GM19240 (cell line): ENCODE measurements around the gene ALG5.

Source experiments
- DNase-seq: peaks from one replicate; pipeline ENCODE4 v3.0.0; 2011; ENCODE audit warnings: low spot score; ENCODE audit not compliant: insufficient read length

Gene ALG5

GRCh38 chr13:36999054-36999714 is at the start of gene ALG5:
ALG5 (minus strand) TSS chr13:36999340; CDS start chr13:36999300, 40 bp downstream.
- DNase-seq = peak; percentile 41

- no peak for DNase-seq
Measured at GRCh38 chr13:37047846-37048245, 48.7 kb upstream of the ALG5 start.

GRCh38 chr13:37047032-37047431 is 47.9 kb upstream of the ALG5 start:
- DNase-seq = no peak

GRCh38 chr13:37046062-37046461 is 46.9 kb upstream of the ALG5 start:
- DNase-seq = no peak

- DNase-seq = no peak
Measured at GRCh38 chr13:37040789-37041188, 41.6 kb upstream of the ALG5 start.

- DNase-seq = no peak
Measured at GRCh38 chr13:37039896-37040295, 40.8 kb upstream of the ALG5 start.

GRCh38 chr13:37037241-37037640 is 38.1 kb upstream of the ALG5 start:
- DNase-seq = no peak

- no peak for DNase-seq
Measured at GRCh38 chr13:37029617-37030016, 30.5 kb upstream of the ALG5 start.

- DNase-seq = no peak
Measured at GRCh38 chr13:37027639-37028038, 28.5 kb upstream of the ALG5 start.

GRCh38 chr13:37026771-37027170 is 27.6 kb upstream of the ALG5 start:
- no peak for DNase-seq

GRCh38 chr13:37023871-37024270 is 24.7 kb upstream of the ALG5 start:
- DNase-seq = no peak

- DNase-seq = no peak
Measured at GRCh38 chr13:37014609-37015008, 15.5 kb upstream of the ALG5 start.

- no peak for DNase-seq
Measured at GRCh38 chr13:37011788-37012187, 12.6 kb upstream of the ALG5 start.

- no peak for DNase-seq
Measured at GRCh38 chr13:37011002-37011401, 11.9 kb upstream of the ALG5 start.

GRCh38 chr13:37010424-37010823 is 11.3 kb upstream of the ALG5 start:
- no peak for DNase-seq

GRCh38 chr13:37009692-37010091 is 10.6 kb upstream of the ALG5 start:
- no peak for DNase-seq

GRCh38 chr13:37001921-37002250 is 2.7 kb upstream of the ALG5 start:
- DNase-seq = no peak

- DNase-seq = no peak
Measured at GRCh38 chr13:36998624-36999041, 507 bp downstream of the ALG5 start.

GRCh38 chr13:36997716-36998427 is 1.3 kb downstream of the ALG5 start:
- no peak for DNase-seq

- no peak for DNase-seq
Measured at GRCh38 chr13:36992362-36992761, 6.8 kb downstream of the ALG5 start.

GRCh38 chr13:36986462-36987240 is 12.5 kb downstream of the ALG5 start:
- no peak for DNase-seq

- DNase-seq = no peak
Measured at GRCh38 chr13:36981156-36981743, 17.9 kb downstream of the ALG5 start.
